Measurements from ENCODE around the gene SV2B. TPM values are rescaled to one million over a fixed set of nuclear protein-coding genes. Genes with fewer than 3 reads are reported as not detected.

The SV2B gene
- total RNA-seq, 1 donor from 2014 or later: 0.02 TPM

- intact Hi-C loops (cut with micrococcal nuclease): no loop called here
These were observed 127.1 kb downstream of the SV2B start for GRCh38 chr15:91227117-91227516.

- intact Hi-C loops (cut with micrococcal nuclease): no loop called here
These were observed 127.7 kb downstream of the SV2B start for GRCh38 chr15:91227766-91228165.

GRCh38 chr15:91228383-91228782, 128.3 kb downstream of the SV2B start:
- intact Hi-C loops (cut with micrococcal nuclease): no loop called here

- intact Hi-C loops (cut with micrococcal nuclease): no loop called here
These were observed 128.8 kb downstream of the SV2B start for GRCh38 chr15:91228890-91229289.

GRCh38 chr15:91231703-91232102, 131.6 kb downstream of the SV2B start:
- intact Hi-C loops (cut with micrococcal nuclease): no loop called here

GRCh38 chr15:91234759-91235158, 134.7 kb downstream of the SV2B start:
- intact Hi-C loops (cut with micrococcal nuclease): no loop called here

- intact Hi-C loops (cut with micrococcal nuclease): no loop called here
These were observed 135.3 kb downstream of the SV2B start for GRCh38 chr15:91235376-91235775.

- intact Hi-C loops (cut with micrococcal nuclease): no loop called here
These were observed 137.4 kb downstream of the SV2B start for GRCh38 chr15:91237445-91237844.

- intact Hi-C loops (cut with micrococcal nuclease): no loop called here
These were observed 138.8 kb downstream of the SV2B start for GRCh38 chr15:91238644-91239425.

GRCh38 chr15:91243826-91244225, 143.8 kb downstream of the SV2B start:
- intact Hi-C loops (cut with micrococcal nuclease): no loop called here

- intact Hi-C loops (cut with micrococcal nuclease): no loop called here
These were observed 144.9 kb downstream of the SV2B start for GRCh38 chr15:91244919-91245318.

- intact Hi-C loops (cut with micrococcal nuclease): no loop called here
These were observed 146.9 kb downstream of the SV2B start for GRCh38 chr15:91246998-91247397.

- intact Hi-C loops (cut with micrococcal nuclease): no loop called here
These were observed 149.5 kb downstream of the SV2B start for GRCh38 chr15:91249591-91249990.

GRCh38 chr15:91252322-91252721, 152.3 kb downstream of the SV2B start:
- intact Hi-C loops (cut with micrococcal nuclease): no loop called here

GRCh38 chr15:91252756-91253155, 152.7 kb downstream of the SV2B start:
- intact Hi-C loops (cut with micrococcal nuclease): no loop called here

GRCh38 chr15:91253605-91254004, 153.5 kb downstream of the SV2B start:
- intact Hi-C loops (cut with micrococcal nuclease): no loop called here

GRCh38 chr15:91254766-91255165, 154.7 kb downstream of the SV2B start:
- intact Hi-C loops (cut with micrococcal nuclease): no loop called here

- intact Hi-C loops (cut with micrococcal nuclease): no loop called here
These were observed 155.7 kb downstream of the SV2B start for GRCh38 chr15:91255670-91256192.

- intact Hi-C loops (cut with micrococcal nuclease): no loop called here
These were observed 157.8 kb downstream of the SV2B start for GRCh38 chr15:91257746-91258414.

- intact Hi-C loops (cut with micrococcal nuclease): no loop called here
These were observed 158.3 kb downstream of the SV2B start for GRCh38 chr15:91258415-91258759.

- intact Hi-C loops (cut with micrococcal nuclease): no loop called here
These were observed 159.0 kb downstream of the SV2B start for GRCh38 chr15:91259077-91259476.

GRCh38 chr15:91261345-91261744, 161.3 kb downstream of the SV2B start:
- intact Hi-C loops (cut with micrococcal nuclease): no loop called here

All from T-helper 1 cell treated with Interleukin-12 subunit alpha and Interleukin-12 subunit beta and Interleukin-4 antibody, amounts not matched to agents 30 ng/mL and 1 ng/mL, for 36 hours (primary cell).